Measurements from ENCODE around the gene TUBA1A.

DNA sequence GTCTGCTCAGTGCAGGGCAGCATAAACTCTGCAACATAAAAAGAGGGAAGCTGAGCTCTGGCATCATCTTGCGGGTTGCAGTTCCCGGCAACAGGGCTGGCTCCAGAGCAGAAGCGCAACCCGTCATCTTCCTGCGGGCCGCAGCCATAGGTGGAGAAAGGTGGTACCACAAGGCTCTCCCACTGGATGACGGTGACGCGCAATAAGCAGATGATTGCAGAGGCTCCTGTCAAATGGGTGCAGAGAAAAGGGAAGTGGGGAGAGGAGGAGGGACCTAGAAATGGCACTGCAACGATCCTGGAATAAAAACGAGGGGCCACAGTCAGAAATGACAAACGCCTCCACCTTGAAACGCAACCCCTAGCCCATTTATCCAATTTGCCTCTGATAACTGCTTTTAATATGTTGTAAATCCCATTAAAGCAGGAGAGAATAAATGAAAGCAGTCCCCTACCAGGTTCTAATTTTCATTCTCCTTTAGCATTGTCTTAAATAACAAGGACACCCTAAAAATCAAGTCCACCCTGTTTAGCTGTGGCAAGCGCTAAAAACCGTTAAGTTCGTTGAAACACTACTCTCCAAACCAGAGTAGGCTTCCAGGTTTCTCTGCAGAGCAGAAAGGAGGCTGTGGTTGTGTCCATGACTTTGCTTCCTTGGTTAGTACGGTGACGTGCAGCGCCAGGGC is 45.1 kb upstream of the TUBA1A start:
- no peak for TF ChIP-seq GATA3 (IDR thresholded peaks at IDR 0.05; ENCODE audit: low read depth, low read length)
- TF ChIP-seq GATA2 (IDR thresholded peaks at IDR 0.05; ENCODE audit: low read depth, low read length), result no peak

All from SH-SY5Y (cell line).